GM12891 (cell line): ENCODE results near the gene VPS4A.
A peak's percentile ranks its signal among the peaks of the same experiment; 100 is the strongest.

Experiments used
- DNase-seq: peaks from one replicate; pipeline ENCODE4 v3.0.0; 2011; ENCODE audit warnings: low spot score; ENCODE audit not compliant: insufficient read length
- FAIRE-seq: peaks from 2 replicates; lab custom pipeline; 2011; peaks lifted over from hg19 to GRCh38; lab: Jason Lieb, UNC
- PAX5 ChIP-seq: IDR thresholded peaks from 2 replicates; pipeline ENCODE4 v1.6.1; 2011; ENCODE audit warnings: low read length, moderate library complexity, mild to moderate bottlenecking; ENCODE audit not compliant: insufficient read depth, severe bottlenecking
- POLR2A ChIP-seq: IDR thresholded peaks from 2 replicates; pipeline ENCODE4 v1.6.1; 2011; ENCODE audit warnings: low read depth, low read length, control low read depth
- POLR2AphosphoS5 ChIP-seq: IDR thresholded peaks from 2 replicates; pipeline ENCODE4 v1.6.1; 2011; ENCODE audit warnings: low read depth, low read length, control low read depth
- POU2F2 ChIP-seq: IDR thresholded peaks from 2 replicates; pipeline ENCODE4 v1.6.1; 2011; ENCODE audit warnings: low read depth, mild to moderate bottlenecking, control low read depth, low read length, moderate library complexity
- SPI1 ChIP-seq: IDR thresholded peaks from 2 replicates; pipeline ENCODE4 v1.6.1; 2011; ENCODE audit warnings: low read depth, low read length, control low read depth
- TAF1 ChIP-seq: IDR thresholded peaks from 2 replicates; pipeline ENCODE4 v1.6.1; 2011; ENCODE audit warnings: low read depth, low read length, control low read depth

VPS4A gene

GRCh38 chr16:69318177-69318910 lies 7.2 kb downstream of the VPS4A start:
- FAIRE-seq (no peak), DNase-seq (no peak)
- no peak for TF ChIP-seq TAF1
- TF ChIP-seq POLR2A: no peak
- TF ChIP-seq PAX5: no peak
- no peak for TF ChIP-seq POU2F2
- no peak for TF ChIP-seq POLR2AphosphoS5
- no peak for TF ChIP-seq SPI1

DNA sequence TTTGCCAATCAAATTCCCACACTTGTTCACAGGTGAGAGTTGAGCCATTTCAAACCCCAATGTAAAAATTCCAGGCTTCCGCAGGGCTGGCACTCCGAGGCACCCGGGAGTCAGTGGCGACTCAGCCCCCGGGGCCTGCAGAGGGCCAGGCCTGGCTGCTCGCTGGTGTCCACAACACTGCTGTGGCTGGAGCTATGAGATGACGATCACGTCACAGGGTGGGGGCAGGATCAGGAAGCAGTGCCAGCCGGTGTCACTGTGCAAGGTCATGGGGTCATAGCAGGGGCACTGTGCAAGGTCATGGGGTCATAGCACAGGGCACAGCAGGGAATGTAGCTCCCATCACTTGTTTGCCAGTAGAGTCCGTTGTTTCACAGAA lies 7.8 kb downstream of the VPS4A start:
- DNase-seq: no peak
- TF ChIP-seq PAX5 (no peak), POLR2AphosphoS5 (no peak), TAF1 (no peak), POLR2A (no peak)
- FAIRE-seq: no peak

DNA sequence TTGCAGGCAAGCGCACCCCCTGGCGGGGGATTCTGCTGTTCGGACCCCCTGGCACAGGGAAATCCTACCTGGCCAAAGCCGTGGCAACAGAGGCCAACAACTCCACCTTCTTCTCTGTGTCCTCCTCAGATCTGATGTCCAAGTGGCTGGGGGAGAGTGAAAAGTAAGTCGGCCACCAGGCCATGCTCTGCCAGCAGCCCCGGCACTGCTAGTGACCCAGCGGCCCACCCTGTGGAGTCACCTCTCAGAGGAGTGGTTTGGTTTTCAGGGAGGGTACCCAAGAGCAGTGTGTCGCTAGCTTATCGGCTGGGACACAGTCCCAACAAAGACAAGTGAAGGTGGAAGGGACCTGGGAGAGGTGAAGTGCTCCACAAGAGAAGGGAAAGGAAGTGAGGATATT lies 8.2 kb downstream of the VPS4A start:
- TF ChIP-seq SPI1: no peak
- no peak for TF ChIP-seq POU2F2
- TF ChIP-seq PAX5: no peak
- FAIRE-seq (no peak), DNase-seq (no peak)

DNA sequence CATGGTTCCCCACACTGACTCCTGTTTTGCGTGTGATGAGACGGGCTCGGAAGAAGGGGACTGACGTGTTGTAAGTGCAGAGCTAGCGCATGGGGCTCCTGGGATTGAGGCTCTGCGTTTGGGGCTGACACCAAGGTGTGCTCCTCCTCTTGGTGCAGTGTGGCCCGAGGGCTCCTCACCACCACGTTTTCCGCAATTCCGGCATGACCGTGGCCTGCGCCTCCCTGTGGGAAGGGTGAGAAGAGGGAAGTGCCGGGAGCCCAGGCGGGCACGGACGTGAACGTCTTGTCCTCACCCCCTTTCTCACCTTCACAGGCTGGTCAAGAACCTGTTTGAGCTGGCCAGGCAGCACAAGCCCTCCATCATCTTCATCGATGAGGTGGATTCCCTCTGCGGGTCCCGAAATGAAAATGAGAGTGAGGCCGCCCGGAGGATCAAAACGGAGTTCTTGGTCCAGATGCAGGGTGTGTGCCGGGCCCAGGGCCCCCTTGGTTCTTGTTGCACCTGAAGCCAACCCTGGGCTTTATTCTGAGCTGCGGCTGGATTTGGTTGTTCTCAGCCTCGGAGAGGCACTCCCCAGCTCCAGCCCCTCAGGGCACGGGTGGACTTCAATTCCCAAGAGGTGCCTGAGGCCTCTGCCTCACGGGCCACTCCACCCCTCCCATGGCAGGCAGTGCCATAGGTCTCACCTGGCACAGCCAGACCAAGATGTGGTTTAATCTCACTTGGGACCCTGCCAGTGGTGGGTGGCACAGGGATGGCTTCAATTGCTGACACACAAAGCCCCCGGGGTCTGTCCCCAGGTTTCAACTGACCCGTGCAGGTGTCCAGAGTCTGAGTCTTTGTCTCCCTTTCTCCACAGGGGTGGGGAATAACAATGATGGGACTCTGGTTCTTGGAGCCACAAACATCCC lies 8.9 kb downstream of the VPS4A start:
- DNase-seq (no peak), FAIRE-seq (no peak)
- TF ChIP-seq POLR2A (no peak), POLR2AphosphoS5 (no peak), TAF1 (no peak), SPI1 (no peak), POU2F2 (no peak), PAX5 (no peak)

DNA sequence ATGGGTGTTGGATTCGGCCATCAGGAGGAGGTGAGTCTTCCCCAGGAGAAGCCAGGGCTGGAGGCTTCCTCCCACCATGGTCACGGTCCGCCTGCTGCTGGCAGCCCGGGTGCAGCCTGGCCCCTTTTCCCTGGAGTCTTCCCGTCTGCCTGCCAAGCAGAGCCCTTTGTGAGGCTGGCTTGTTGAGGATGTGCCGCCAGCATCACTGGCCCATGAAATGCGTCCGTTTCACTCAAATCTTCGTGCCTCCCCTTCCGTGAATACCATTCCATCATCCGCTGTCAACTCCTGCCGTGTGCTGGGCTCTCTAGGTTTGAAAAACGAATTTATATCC lies 9.6 kb downstream of the VPS4A start:
- no peak for FAIRE-seq

GRCh38 chr16:69321080-69321479 lies 9.9 kb downstream of the VPS4A start:
- DNase-seq (no peak), FAIRE-seq (no peak)
- TF ChIP-seq TAF1 (no peak), POLR2A (no peak), PAX5 (no peak)

More for the DNA sequence above, 9.6 kb downstream of the VPS4A start:
- DNase-seq: no peak
- 0 out of 2 replicates have a peak, but pooled peaks have one; percentile 29 for TF ChIP-seq POLR2AphosphoS5
- no peak for TF ChIP-seq SPI1

- TF ChIP-seq SPI1 (no peak), POU2F2 (no peak), TAF1 (no peak), PAX5 (no peak), POLR2AphosphoS5 (no peak), POLR2A (no peak)
- FAIRE-seq: no peak
- no peak for DNase-seq
Measured at GRCh38 chr16:69322343-69322742, 11.2 kb downstream of the VPS4A start.

DNA sequence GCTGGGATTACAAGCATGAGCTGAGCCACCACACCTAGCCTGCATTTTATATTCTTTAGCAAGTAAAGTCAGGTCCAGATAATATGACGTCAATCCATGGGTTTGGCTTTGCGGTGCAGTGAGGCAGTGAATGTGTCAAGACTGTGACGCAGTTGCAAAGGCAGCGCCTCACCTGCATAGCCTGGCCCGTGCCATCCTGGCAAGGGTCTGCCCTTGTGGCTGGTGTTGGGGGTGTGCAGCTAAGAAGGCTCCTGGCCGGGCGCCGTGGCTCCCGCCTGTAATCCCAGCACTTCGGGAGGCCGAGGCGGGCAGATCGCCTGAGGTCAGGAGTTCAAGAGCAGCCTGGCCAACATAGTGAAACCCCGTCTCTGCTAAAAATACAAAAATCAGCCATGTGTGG lies 12.3 kb downstream of the VPS4A start:
- FAIRE-seq (no peak), DNase-seq (no peak)

GRCh38 chr16:69324013-69324531 lies 12.9 kb downstream of the VPS4A start:
- TF ChIP-seq POLR2A: no peak; the same call in 1 of the 2 replicates
- TF ChIP-seq PAX5: no peak
- no peak for TF ChIP-seq SPI1
- no peak for TF ChIP-seq POU2F2
- TF ChIP-seq TAF1: no peak
- TF ChIP-seq POLR2AphosphoS5: no peak
- FAIRE-seq (no peak), DNase-seq (no peak)

More for the DNA sequence above, 12.3 kb downstream of the VPS4A start:
- TF ChIP-seq SPI1: no peak
- TF ChIP-seq TAF1: no peak
- TF ChIP-seq POLR2A: no peak
- TF ChIP-seq PAX5: no peak
- no peak for TF ChIP-seq POLR2AphosphoS5
- TF ChIP-seq POU2F2: no peak

- no peak for DNase-seq
- FAIRE-seq: no peak
- TF ChIP-seq TAF1 (no peak), SPI1 (no peak)
Measured at GRCh38 chr16:69324585-69325253, 13.6 kb downstream of the VPS4A start.
